ENCODE results near the gene PDCD4.

- TF ChIP-seq, protein P1, sequence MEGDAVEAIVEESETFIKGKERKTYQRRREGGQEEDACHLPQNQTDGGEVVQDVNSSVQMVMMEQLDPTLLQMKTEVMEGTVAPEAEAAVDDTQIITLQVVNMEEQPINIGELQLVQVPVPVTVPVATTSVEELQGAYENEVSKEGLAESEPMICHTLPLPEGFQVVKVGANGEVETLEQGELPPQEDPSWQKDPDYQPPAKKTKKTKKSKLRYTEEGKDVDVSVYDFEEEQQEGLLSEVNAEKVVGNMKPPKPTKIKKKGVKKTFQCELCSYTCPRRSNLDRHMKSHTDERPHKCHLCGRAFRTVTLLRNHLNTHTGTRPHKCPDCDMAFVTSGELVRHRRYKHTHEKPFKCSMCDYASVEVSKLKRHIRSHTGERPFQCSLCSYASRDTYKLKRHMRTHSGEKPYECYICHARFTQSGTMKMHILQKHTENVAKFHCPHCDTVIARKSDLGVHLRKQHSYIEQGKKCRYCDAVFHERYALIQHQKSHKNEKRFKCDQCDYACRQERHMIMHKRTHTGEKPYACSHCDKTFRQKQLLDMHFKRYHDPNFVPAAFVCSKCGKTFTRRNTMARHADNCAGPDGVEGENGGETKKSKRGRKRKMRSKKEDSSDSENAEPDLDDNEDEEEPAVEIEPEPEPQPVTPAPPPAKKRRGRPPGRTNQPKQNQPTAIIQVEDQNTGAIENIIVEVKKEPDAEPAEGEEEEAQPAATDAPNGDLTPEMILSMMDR (IDR thresholded peaks at IDR 0.05; ENCODE audit: low read depth, low read length, missing input control): no peak
- TF ChIP-seq TAF1 (conservative IDR thresholded peaks at IDR 0.05) (no peak), SP1 (IDR thresholded peaks at IDR 0.05) (no peak), NR2F2 (IDR thresholded peaks at IDR 0.05) (no peak), YY1 (IDR thresholded peaks at IDR 0.05) (no peak), REST (IDR thresholded peaks at IDR 0.05) (no peak), RAD21 (IDR thresholded peaks at IDR 0.05) (no peak), RXRA (IDR thresholded peaks at IDR 0.05) (no peak), MAX (IDR thresholded peaks at IDR 0.05) (no peak)
- TF ChIP-seq, protein P2, sequence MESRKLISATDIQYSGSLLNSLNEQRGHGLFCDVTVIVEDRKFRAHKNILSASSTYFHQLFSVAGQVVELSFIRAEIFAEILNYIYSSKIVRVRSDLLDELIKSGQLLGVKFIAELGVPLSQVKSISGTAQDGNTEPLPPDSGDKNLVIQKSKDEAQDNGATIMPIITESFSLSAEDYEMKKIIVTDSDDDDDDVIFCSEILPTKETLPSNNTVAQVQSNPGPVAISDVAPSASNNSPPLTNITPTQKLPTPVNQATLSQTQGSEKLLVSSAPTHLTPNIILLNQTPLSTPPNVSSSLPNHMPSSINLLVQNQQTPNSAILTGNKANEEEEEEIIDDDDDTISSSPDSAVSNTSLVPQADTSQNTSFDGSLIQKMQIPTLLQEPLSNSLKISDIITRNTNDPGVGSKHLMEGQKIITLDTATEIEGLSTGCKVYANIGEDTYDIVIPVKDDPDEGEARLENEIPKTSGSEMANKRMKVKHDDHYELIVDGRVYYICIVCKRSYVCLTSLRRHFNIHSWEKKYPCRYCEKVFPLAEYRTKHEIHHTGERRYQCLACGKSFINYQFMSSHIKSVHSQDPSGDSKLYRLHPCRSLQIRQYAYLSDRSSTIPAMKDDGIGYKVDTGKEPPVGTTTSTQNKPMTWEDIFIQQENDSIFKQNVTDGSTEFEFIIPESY (IDR thresholded peaks at IDR 0.05): no peak
Measured at GRCh38 chr10:110844617-110844881, 27.2 kb upstream of the PDCD4 start.

Data from liver (tissue), 3 donors.